Right lung (tissue), 5 donors: ENCODE measurements around the gene GPC6. TPM values are rescaled to one million over a fixed set of nuclear protein-coding genes. Genes with fewer than 3 reads are reported as not detected.
A peak's percentile ranks its signal among the peaks of the same experiment; 100 is the strongest.

Experiments used
- DNase-seq, 2 donors: peaks; one replicate each; pipeline ENCODE4 v3.0.0-alpha.2; 2013
- polyA plus RNA-seq, 5 donors: library from polyadenylated mRNA; unstranded; fragments of 120-200 nt; gene quantifications; one replicate each; pipeline versions ENCODE4 v1.2.1 to v1.2.3, GENCODE V29; 2013; ENCODE audit warnings: inconsistent platforms in 1 of 5, low replicate concordance in 1 of 5; ENCODE audit not compliant: insufficient read length in 5 of 5, insufficient read depth in 1 of 5

GPC6 gene
- polyA plus RNA-seq, 5 donors, result 13.5 to 27.1 (median 21.9) TPM

GRCh38 chr13:93730780-93731179 is 504.2 kb downstream of the GPC6 start:
- no peak for DNase-seq

GRCh38 chr13:93732186-93732585 is 505.6 kb downstream of the GPC6 start:
- DNase-seq, result peak; percentile 19 to 29

GRCh38 chr13:93736081-93736480 is 509.5 kb downstream of the GPC6 start:
- DNase-seq, result no peak

GRCh38 chr13:93736909-93737308 is 510.3 kb downstream of the GPC6 start:
- no peak for DNase-seq

- DNase-seq, result no peak
These were observed 513.7 kb downstream of the GPC6 start for GRCh38 chr13:93740334-93740733.

GRCh38 chr13:93744033-93744432 is 517.4 kb downstream of the GPC6 start:
- DNase-seq, result no peak

GRCh38 chr13:93744886-93745285 is 518.3 kb downstream of the GPC6 start:
- DNase-seq, result no peak

GRCh38 chr13:93745884-93746283 is 519.3 kb downstream of the GPC6 start:
- no peak for DNase-seq

- no peak for DNase-seq
These were observed 520.0 kb downstream of the GPC6 start for GRCh38 chr13:93746589-93746988.

- no peak for DNase-seq
These were observed 524.1 kb downstream of the GPC6 start for GRCh38 chr13:93750676-93751075.

GRCh38 chr13:93751117-93751516 is 524.5 kb downstream of the GPC6 start:
- DNase-seq, result no peak

- DNase-seq, result no peak
These were observed 525.9 kb downstream of the GPC6 start for GRCh38 chr13:93752541-93752940.

GRCh38 chr13:93753639-93754038 is 527.0 kb downstream of the GPC6 start:
- no peak for DNase-seq

GRCh38 chr13:93755341-93755740 is 528.7 kb downstream of the GPC6 start:
- DNase-seq, result no peak

- DNase-seq, result no peak
These were observed 532.0 kb downstream of the GPC6 start for GRCh38 chr13:93758575-93758974.

GRCh38 chr13:93762708-93763426 is 536.3 kb downstream of the GPC6 start:
- no peak for DNase-seq

- DNase-seq, result no peak
These were observed 538.5 kb downstream of the GPC6 start for GRCh38 chr13:93765062-93765461.

GRCh38 chr13:93765811-93766210 is 539.2 kb downstream of the GPC6 start:
- no peak for DNase-seq

- DNase-seq, result no peak
These were observed 540.1 kb downstream of the GPC6 start for GRCh38 chr13:93766719-93767118.

GRCh38 chr13:93767180-93767916 is 540.7 kb downstream of the GPC6 start:
- no peak for DNase-seq

- no peak for DNase-seq
These were observed 541.4 kb downstream of the GPC6 start for GRCh38 chr13:93767917-93768409.

- DNase-seq, result peak; percentile 47 to 57
These were observed 542.5 kb downstream of the GPC6 start for GRCh38 chr13:93769101-93769500.

GRCh38 chr13:93769607-93770006 is 543.0 kb downstream of the GPC6 start:
- DNase-seq, result no peak
